IPS DF 4.7 (cell line): ENCODE results near the gene SERGEF.

Experiments
- DNase-seq: peaks from one replicate; pipeline ENCODE4 v3.0.0-alpha.2; 2013; ENCODE audit warnings: low spot score; ENCODE audit errors: extremely low read depth

The SERGEF gene

GRCh38 chr11:17753153-17753552 lies 259.7 kb downstream of the SERGEF start:
- DNase-seq = no peak

GRCh38 chr11:17752144-17752543 lies 260.7 kb downstream of the SERGEF start:
- no peak for DNase-seq

GRCh38 chr11:17751558-17751957 lies 261.3 kb downstream of the SERGEF start:
- no peak for DNase-seq

- no peak for DNase-seq
These were observed 262.1 kb downstream of the SERGEF start for GRCh38 chr11:17750801-17751165.

- no peak for DNase-seq
These were observed 262.6 kb downstream of the SERGEF start for GRCh38 chr11:17750013-17750800.

GRCh38 chr11:17748761-17749721 lies 263.8 kb downstream of the SERGEF start:
- no peak for DNase-seq

GRCh38 chr11:17748044-17748443 lies 264.8 kb downstream of the SERGEF start:
- no peak for DNase-seq

- no peak for DNase-seq
These were observed 265.5 kb downstream of the SERGEF start for GRCh38 chr11:17747131-17747955.

GRCh38 chr11:17746096-17746495 lies 266.8 kb downstream of the SERGEF start:
- no peak for DNase-seq

GRCh38 chr11:17745023-17745772 lies 267.6 kb downstream of the SERGEF start:
- DNase-seq = no peak

GRCh38 chr11:17744151-17744940 lies 268.5 kb downstream of the SERGEF start:
- no peak for DNase-seq

GRCh38 chr11:17743808-17744119 lies 269.1 kb downstream of the SERGEF start:
- DNase-seq = no peak

GRCh38 chr11:17743026-17743807 lies 269.6 kb downstream of the SERGEF start:
- no peak for DNase-seq

GRCh38 chr11:17742019-17742418 lies 270.8 kb downstream of the SERGEF start:
- DNase-seq = no peak

- no peak for DNase-seq
These were observed 271.4 kb downstream of the SERGEF start for GRCh38 chr11:17741487-17741886.

- DNase-seq = no peak
These were observed 272.1 kb downstream of the SERGEF start for GRCh38 chr11:17740649-17741235.

GRCh38 chr11:17739945-17740338 lies 272.9 kb downstream of the SERGEF start:
- no peak for DNase-seq

GRCh38 chr11:17738151-17738973 lies 274.5 kb downstream of the SERGEF start:
- no peak for DNase-seq
